CD1c-positive myeloid dendritic cell (primary cell): ENCODE data around the gene GPR89A.
"Not testable (repeated sequence)": the region's sequence is repeated elsewhere in the genome, so short reads cannot be mapped to it uniquely, and the experiment has no call there.

Experiments
- DNase-seq: peaks from one replicate; pipeline ENCODE4 v3.0.0-alpha.2; 2016; ENCODE audit errors: extremely low spot score

The GPR89A gene

GRCh38 chr1:145686078-145686477, 78.3 kb downstream of the GPR89A start:
- DNase-seq: not testable (repeated sequence)

GRCh38 chr1:145688328-145688727, 80.5 kb downstream of the GPR89A start:
- no peak for DNase-seq

GRCh38 chr1:145688924-145689323, 81.1 kb downstream of the GPR89A start:
- DNase-seq: no peak

GRCh38 chr1:145689922-145690321, 82.1 kb downstream of the GPR89A start:
- no peak for DNase-seq

- DNase-seq: no peak
Measured at GRCh38 chr1:145690587-145691558, 83.1 kb downstream of the GPR89A start.

- DNase-seq: no peak
Measured at GRCh38 chr1:145692785-145693443, 85.1 kb downstream of the GPR89A start.

GRCh38 chr1:145695821-145696629, 88.2 kb downstream of the GPR89A start:
- peak; percentile 7 for DNase-seq

GRCh38 chr1:145696630-145696960, 88.8 kb downstream of the GPR89A start:
- DNase-seq: no peak

GRCh38 chr1:145701306-145701862, 93.6 kb downstream of the GPR89A start:
- DNase-seq: no peak

- no peak for DNase-seq
Measured at GRCh38 chr1:145702052-145702451, 94.3 kb downstream of the GPR89A start.

- no peak for DNase-seq
Measured at GRCh38 chr1:145702826-145703225, 95.0 kb downstream of the GPR89A start.

- no peak for DNase-seq
Measured at GRCh38 chr1:145705622-145706021, 97.8 kb downstream of the GPR89A start.

- DNase-seq: no peak
Measured at GRCh38 chr1:145706086-145706664, 98.4 kb downstream of the GPR89A start.

GRCh38 chr1:145707183-145707867, 99.5 kb downstream of the GPR89A start, which contains the start of gene PDZK1:
Gene PDZK1 (minus strand): TSS chr1:145707368. CDS start chr1:145688021, 19,347 bp downstream.
- DNase-seq: no peak

GRCh38 chr1:145708063-145708462, 100.3 kb downstream of the GPR89A start:
- no peak for DNase-seq

GRCh38 chr1:145710291-145711027, 102.7 kb downstream of the GPR89A start:
- no peak for DNase-seq

- DNase-seq: no peak
Measured at GRCh38 chr1:145711213-145711651, 103.4 kb downstream of the GPR89A start.

- DNase-seq: no peak
Measured at GRCh38 chr1:145714524-145715111, 106.8 kb downstream of the GPR89A start.

- no peak for DNase-seq
Measured at GRCh38 chr1:145716641-145717345, 109.0 kb downstream of the GPR89A start.
